Activated naive CD8-positive, alpha-beta T cell treated with anti-CD3 and anti-CD28 coated beads for 36 hours (primary cell): ENCODE measurements around the gene CDC25C. TPM values are rescaled to one million over a fixed set of nuclear protein-coding genes. Genes with fewer than 3 reads are reported as not detected.
"Not testable (repeated sequence)": the region's sequence is repeated elsewhere in the genome, so short reads cannot be mapped to it uniquely, and the experiment has no call there.

ENCODE experiments used
- DNase-seq: peaks from one replicate; pipeline ENCODE4 v3.0.0; 2021
- H3K27ac Mint-ChIP-seq: one replicate; pipeline ENCODE4 v1.8.0; 2022; ENCODE audit warnings: mild to moderate bottlenecking, moderate library complexity, mixed read lengths
- H3K27me3 Mint-ChIP-seq: one replicate; pipeline ENCODE4 v1.8.0; 2022; ENCODE audit warnings: mild to moderate bottlenecking, mixed read lengths
- H3K36me3 Mint-ChIP-seq: one replicate; pipeline ENCODE4 v1.8.0; 2021; ENCODE audit warnings: mild to moderate bottlenecking, mixed read lengths
- H3K4me1 Mint-ChIP-seq: one replicate; pipeline ENCODE4 v1.8.0; 2021; ENCODE audit warnings: mixed read lengths
- H3K4me3 Mint-ChIP-seq: one replicate; pipeline ENCODE4 v1.8.0; 2022; ENCODE audit warnings: mild to moderate bottlenecking, moderate library complexity, mixed read lengths
- H3K9me3 Mint-ChIP-seq: one replicate; pipeline ENCODE4 v1.8.0; 2022; ENCODE audit warnings: mixed read lengths
- total RNA-seq, 2 experiments: library from RNA; stranded (reverse); gene quantifications; one replicate each; pipeline ENCODE4 v1.2.3, GENCODE V29; 2021

The CDC25C gene
- total RNA-seq, 2 experiments from 2014 or later, result 8.4 to 8.7 TPM

DNA sequence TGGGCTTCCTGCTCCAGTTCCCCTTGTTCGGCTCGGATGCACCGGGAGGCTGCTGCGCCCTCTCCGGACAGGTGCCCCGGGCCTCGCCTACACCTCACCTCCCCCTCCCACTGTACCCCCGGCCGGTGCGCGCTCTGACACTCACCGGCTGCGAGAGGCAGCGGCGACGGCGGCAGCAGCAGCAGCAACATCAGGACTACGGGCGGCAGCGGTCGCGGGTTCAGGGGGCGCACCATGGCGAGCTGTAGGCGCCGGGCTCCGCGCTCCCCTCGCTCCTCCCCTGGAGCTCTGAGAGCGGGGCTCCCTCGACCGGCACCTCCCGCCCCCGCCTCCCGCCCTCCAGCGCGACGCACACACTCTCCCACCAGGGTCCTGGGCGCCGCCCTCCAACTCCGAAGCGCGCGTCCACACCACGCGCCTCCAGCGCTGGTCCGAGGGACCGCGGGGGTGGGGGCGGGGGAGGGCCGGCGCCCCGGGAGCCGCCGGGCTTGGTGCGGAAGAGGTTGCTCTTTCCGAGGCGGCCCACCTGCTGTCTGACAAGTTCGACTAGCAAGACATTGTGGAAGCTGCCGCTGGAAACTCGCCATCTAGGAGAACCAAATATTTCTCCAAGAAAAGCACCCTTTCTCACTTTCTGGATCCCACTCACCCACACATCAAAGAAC is 57.3 kb downstream of the CDC25C start, which contains the start of gene GFRA3:
Gene GFRA3, minus strand, starts transcription at position 433 of the 665 bp plus-strand sequence. Its CDS starts 197 bp downstream, at position 236.
- H3K4me1 Mint-ChIP-seq, result peaks cover 13% of the 10 kb centered on the region
- peak within 1 kb of the TSS; percentile 63 for H3K4me3 Mint-ChIP-seq
- H3K27me3 Mint-ChIP-seq, result peaks cover 54% of the 10 kb centered on the region
- no peaks in the 10 kb centered on the region for H3K9me3 Mint-ChIP-seq
- H3K36me3 Mint-ChIP-seq, result no peaks in the 10 kb centered on the region
- peak; percentile 39 for DNase-seq
- no peak within 1 kb of the TSS for H3K27ac Mint-ChIP-seq

DNA sequence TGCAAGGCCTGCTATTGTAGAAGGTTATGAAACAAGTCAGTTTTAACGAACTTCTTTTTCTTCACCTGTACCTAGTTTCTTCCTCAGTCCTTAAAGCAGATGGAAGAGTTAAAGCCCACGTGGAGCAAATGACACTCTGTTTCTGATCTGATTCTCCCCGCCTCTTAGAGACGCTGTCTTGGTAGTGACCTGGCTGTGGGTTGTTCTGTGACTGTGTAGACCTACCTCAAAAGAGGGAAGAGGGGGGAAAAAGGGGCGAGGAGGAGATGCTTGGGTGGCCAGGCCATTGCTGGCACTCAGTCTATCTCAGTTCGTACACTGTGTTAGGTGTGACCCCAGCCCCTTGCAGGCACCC is 57.8 kb downstream of the CDC25C start:
- DNase-seq, result no peak
- Mint-ChIP-seq H3K4me1 (peaks cover 13% of the 10 kb centered on the region), H3K9me3 (no peaks in the 10 kb centered on the region), H3K27ac (no peak overlapping the region), H3K36me3 (no peaks in the 10 kb centered on the region), H3K4me3 (peak overlapping the region; percentile 49), H3K27me3 (peaks cover 57% of the 10 kb centered on the region)

DNA sequence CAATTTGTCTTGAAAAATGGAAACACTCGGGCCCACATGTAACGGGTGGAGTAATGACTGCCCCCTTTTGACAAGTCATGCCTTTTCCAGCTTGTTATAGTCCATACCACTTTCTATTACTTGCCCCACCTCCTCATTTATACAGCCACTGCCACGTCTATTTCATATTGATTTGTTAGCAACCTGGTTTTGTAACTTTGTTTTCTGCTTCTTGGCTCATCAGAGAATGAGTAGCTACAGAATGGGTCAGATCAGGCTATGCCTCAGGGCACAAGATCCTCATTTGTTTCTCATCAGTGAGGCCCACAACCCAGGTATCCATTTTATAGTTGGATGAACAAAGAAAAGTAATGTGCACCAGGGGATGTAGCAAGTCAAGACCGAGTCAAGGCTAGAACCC is 58.9 kb downstream of the CDC25C start:
- peaks cover 13% of the 10 kb centered on the region for H3K4me1 Mint-ChIP-seq
- peaks cover 64% of the 10 kb centered on the region for H3K27me3 Mint-ChIP-seq
- H3K27ac Mint-ChIP-seq, result no peak overlapping the region

DNA sequence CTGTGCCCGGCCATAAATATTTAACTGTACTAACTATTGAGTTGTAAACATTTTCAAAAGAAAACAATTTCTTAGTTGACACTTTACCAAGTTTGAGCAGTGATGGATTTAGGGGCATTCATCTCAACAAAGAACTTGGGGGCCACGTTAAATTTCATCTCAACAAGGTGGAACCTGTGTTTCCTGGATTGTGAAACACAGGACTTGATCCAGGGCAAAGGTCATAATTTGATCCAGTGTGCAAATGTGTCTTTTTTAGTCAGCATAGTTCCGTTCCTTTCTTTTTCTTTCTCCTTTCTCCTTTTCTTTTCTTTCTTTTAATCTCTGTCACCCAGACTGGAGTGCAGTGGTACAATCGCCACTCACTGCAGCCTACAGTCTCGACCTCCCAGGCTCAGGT is 60.3 kb downstream of the CDC25C start:
- no peak for DNase-seq
- Mint-ChIP-seq H3K4me3 (no peak overlapping the region), H3K36me3 (no peaks in the 10 kb centered on the region), H3K9me3 (no peaks in the 10 kb centered on the region), H3K27ac (no peak overlapping the region), H3K4me1 (peaks cover 13% of the 10 kb centered on the region), H3K27me3 (peaks cover 57% of the 10 kb centered on the region)

More for the DNA sequence above, 58.9 kb downstream of the CDC25C start:
- Mint-ChIP-seq H3K36me3 (no peaks in the 10 kb centered on the region), H3K9me3 (no peaks in the 10 kb centered on the region), H3K4me3 (no peak overlapping the region)
- no peak for DNase-seq

DNA sequence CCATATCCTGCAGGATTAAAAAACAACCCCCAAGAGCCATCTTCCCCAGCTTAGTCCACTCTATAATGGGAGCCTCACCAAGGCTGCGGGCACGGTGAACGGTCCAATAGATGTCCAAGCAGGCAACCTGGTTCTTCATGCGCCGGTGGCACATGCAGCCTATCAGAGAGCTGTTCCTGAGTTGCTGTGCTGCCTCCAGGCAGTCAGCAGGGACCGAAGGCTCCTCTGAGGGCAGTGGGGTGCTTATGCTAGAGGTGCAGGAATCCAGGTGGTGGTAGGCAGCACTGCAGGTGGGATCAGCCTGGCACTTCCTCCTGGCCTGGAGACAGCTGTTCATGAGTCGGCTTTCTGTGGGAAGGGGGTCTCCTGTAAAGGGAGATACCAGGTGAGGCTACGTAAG is 67.4 kb downstream of the CDC25C start:
- Mint-ChIP-seq H3K4me1 (no peaks in the 10 kb centered on the region), H3K36me3 (no peaks in the 10 kb centered on the region), H3K4me3 (no peak overlapping the region)

DNA sequence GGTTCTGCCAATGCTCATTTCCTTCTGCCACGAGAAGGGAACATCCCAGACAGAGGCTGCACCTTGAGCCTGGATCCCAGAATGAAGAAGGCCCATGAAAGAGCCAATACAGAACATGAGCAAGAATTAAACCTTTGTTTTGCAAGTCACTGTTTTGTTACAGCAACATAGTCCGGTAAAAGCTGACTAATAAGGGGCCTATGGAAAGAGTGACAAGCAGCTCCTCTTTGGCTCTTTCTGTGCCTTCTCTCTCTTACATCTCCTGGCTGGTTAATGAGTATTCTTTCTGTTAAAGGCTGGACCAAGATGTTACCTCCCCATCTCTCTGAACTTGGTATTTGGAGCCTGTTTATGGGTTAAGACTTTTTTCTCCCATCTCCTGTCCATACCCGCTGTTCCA is 68.0 kb downstream of the CDC25C start:
- no peak overlapping the region for H3K27ac Mint-ChIP-seq
- H3K9me3 Mint-ChIP-seq, result no peaks in the 10 kb centered on the region
- H3K27me3 Mint-ChIP-seq, result peaks cover 14% of the 10 kb centered on the region
- H3K4me3 Mint-ChIP-seq, result no peak overlapping the region
- no peak for DNase-seq
- no peaks in the 10 kb centered on the region for H3K4me1 Mint-ChIP-seq
- H3K36me3 Mint-ChIP-seq, result no peaks in the 10 kb centered on the region

More for the DNA sequence above, 67.4 kb downstream of the CDC25C start:
- Mint-ChIP-seq H3K9me3 (no peaks in the 10 kb centered on the region), H3K27me3 (peaks cover 18% of the 10 kb centered on the region), H3K27ac (no peak overlapping the region)
- DNase-seq, result no peak

DNA sequence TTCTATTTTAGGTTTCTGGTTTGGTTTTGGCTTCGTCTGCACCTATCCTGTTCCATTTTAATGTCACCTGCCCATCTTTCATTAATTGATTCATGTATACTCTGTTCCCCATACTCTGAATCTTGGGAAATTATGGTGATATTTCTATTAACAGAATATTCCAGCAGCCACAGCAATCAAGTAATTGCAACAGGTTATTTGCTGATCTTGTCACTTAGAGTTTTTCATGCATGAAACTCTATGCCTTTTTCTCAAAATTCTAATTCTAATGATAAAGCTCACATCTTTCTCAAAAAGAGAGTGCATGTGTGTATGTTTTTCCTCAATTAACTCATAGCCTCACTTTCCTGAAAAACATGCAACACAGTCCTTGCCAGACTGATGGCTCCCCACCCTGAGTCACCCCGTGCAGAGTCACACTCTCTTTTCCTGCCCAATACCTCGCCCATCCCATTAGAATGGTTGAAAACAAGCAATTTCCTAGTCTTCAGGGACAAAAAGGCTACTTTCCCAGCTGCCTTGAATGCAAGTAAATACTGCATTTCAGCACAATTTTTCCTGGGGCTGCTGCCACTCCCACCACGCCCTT is 72.8 kb downstream of the CDC25C start:
- Mint-ChIP-seq H3K4me1 (no peaks in the 10 kb centered on the region), H3K27ac (no peak overlapping the region), H3K9me3 (no peaks in the 10 kb centered on the region), H3K36me3 (no peaks in the 10 kb centered on the region), H3K4me3 (no peak overlapping the region), H3K27me3 (no peaks in the 10 kb centered on the region)
- no peak for DNase-seq

DNA sequence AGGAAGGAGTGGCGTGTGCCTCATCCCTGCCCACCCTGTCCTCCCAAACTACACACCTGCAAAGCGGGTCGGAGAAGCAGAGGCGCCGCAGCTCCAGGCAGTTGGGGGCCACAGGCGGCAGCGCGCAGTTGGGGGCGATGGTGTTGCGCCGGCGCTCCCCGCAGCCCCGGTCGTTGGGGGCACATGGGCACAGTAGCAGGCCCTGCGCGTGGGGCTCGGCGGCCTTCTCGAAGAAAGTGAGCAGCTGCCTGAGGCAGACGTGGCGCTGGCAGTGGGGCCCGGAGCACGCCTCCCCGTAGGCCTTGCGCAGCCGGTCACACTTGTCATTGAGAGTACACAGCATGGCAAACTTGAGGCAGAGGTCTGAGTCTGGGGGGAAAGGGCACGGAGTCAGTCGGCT is 74.0 kb downstream of the CDC25C start:
- DNase-seq, result no peak
- Mint-ChIP-seq H3K4me1 (no peaks in the 10 kb centered on the region), H3K9me3 (no peaks in the 10 kb centered on the region), H3K27ac (no peak overlapping the region), H3K36me3 (no peaks in the 10 kb centered on the region), H3K4me3 (no peak overlapping the region), H3K27me3 (no peaks in the 10 kb centered on the region)

DNA sequence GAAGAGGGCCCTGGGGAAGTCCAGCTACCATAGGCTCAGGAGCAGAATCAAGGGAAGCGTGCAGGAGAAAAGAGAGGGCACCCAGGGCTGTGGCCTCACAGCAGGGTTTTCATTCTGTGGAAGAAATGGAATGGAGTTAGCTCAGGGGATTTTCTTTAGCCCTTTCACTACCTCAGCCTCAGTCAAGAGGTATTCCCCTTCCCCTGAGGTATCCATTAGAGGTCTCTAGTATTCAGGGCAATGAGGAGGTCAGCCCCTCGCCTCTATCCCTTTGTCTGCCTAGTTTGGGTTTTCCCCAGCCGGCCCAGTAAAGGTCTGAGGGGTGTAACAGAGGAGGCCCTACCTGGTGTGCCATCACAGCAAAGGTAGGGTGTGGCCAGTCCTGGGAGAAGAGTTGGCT is 78.7 kb downstream of the CDC25C start:
- no peaks in the 10 kb centered on the region for H3K36me3 Mint-ChIP-seq
- H3K27ac Mint-ChIP-seq, result no peak overlapping the region
- H3K9me3 Mint-ChIP-seq, result no peaks in the 10 kb centered on the region
- H3K27me3 Mint-ChIP-seq, result no peaks in the 10 kb centered on the region
- H3K4me1 Mint-ChIP-seq, result no peaks in the 10 kb centered on the region
- H3K4me3 Mint-ChIP-seq, result no peak overlapping the region
- DNase-seq, result no peak

DNA sequence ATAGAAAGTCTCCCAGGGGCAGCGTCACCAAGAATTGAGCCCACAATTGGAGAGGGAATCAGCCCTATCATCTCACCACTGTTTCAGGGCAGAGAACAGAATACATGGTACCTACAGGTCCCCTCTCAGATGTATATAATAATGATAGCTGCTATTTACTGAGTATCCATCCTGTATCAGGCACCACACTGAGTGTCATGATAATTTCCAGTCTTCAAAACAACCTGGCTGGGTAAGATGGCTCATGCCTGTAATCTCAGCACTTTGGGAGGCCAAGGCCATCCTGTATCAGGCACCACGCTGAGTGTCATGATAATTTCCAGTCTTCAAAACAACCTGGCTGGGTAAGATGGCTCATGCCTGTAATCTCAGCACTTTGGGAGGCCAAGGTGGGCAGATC is 83.8 kb downstream of the CDC25C start:
- H3K27me3 Mint-ChIP-seq, result peaks cover 18% of the 10 kb centered on the region
- not testable (repeated sequence) for DNase-seq, H3K36me3 Mint-ChIP-seq, H3K4me1 Mint-ChIP-seq, H3K27ac Mint-ChIP-seq, H3K9me3 Mint-ChIP-seq, H3K4me3 Mint-ChIP-seq

DNA sequence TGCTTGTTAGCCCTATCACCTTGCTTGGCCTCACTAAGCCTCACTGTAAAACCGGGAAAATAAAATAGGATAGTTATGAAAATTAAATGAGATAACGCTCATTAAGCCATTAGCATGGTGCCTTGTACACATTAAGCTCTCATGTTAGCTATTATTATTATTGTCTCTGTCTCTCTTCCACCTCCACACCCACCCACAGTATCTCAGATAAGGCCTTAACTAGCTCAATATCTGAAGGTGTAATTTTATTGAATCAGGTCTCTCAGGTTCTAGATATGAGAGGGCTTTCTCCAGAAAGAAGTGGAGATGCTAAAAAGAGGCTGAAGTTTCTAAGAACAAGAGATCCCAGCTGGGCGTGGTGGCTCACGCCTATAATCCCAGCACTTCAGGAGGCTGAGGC is 84.8 kb downstream of the CDC25C start:
- H3K4me1 Mint-ChIP-seq, result peaks cover 2% of the 10 kb centered on the region
- H3K27ac Mint-ChIP-seq, result no peak overlapping the region
- no peak for DNase-seq
- peaks cover 26% of the 10 kb centered on the region for H3K27me3 Mint-ChIP-seq
- no peak overlapping the region for H3K4me3 Mint-ChIP-seq
- H3K9me3 Mint-ChIP-seq, result no peaks in the 10 kb centered on the region
- no peaks in the 10 kb centered on the region for H3K36me3 Mint-ChIP-seq

DNA sequence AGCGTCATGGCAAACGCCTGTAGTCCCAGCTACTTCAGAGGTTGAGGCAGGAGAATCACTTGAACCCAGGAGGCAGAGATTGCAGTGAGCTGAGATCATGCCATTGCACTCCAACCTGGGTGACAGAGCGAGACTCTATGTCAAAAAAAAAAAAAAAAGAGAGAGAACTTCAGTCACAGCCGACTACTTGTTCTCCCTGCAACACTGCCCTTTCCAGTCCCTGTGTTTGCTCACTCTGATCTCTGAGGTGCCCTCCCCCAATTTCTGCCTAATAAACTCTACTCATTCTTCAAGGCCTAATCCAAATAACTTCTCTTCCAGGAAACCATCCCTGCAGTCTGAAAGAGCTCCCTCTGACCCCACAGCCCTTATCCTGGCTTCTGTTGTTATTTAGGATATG is 85.3 kb downstream of the CDC25C start:
- DNase-seq, result no peak
- Mint-ChIP-seq H3K27me3 (peaks cover 29% of the 10 kb centered on the region), H3K9me3 (no peaks in the 10 kb centered on the region), H3K36me3 (no peaks in the 10 kb centered on the region), H3K4me3 (no peak overlapping the region), H3K27ac (no peak overlapping the region), H3K4me1 (peaks cover 3% of the 10 kb centered on the region)

DNA sequence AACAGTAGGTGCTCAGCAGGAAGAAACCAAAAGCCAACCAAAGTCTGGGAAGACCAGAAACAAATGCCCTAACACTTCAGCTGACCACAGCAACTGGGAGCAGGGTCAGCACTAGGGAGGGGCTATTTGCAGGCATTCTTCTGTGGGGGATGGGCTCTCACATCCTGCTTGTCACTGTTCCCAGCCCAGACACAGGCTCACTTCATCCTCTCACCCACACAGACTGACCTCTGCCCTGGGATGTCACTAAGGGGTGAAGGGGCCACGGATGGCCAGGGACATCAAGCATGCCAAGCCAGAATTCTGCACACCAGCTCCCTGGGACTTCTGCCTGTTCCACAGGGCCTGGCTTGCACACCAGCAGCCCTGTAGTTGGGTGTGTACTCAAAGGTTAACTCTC is 85.9 kb downstream of the CDC25C start:
- no peak overlapping the region for H3K4me3 Mint-ChIP-seq
- no peaks in the 10 kb centered on the region for H3K9me3 Mint-ChIP-seq
- no peak for DNase-seq
- H3K4me1 Mint-ChIP-seq, result peaks cover 10% of the 10 kb centered on the region
- H3K27me3 Mint-ChIP-seq, result peaks cover 35% of the 10 kb centered on the region
- no peak overlapping the region for H3K27ac Mint-ChIP-seq
- H3K36me3 Mint-ChIP-seq, result no peaks in the 10 kb centered on the region

DNA sequence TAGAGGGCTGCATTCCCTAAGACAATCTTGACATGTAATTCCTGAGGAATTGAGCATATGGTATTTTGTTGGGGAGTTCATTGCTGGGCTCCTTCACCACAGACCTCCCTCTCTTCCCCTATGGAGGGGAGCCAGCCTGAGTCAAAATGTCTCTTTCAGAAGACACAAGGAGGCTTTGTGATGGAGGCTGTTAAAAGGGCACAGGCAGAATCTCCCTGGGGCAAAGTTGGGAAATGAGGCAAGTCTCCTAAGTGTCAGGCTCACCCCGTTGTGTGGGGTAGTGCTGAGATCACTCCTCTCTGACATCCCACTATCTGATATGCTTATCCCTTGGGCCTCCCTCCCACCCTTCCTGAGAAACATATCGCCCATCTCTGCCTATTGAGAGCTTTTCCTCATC is 87.8 kb downstream of the CDC25C start:
- H3K4me3 Mint-ChIP-seq, result no peak overlapping the region
- no peak for DNase-seq
- H3K9me3 Mint-ChIP-seq, result no peaks in the 10 kb centered on the region
- no peaks in the 10 kb centered on the region for H3K36me3 Mint-ChIP-seq
- peaks cover 51% of the 10 kb centered on the region for H3K27me3 Mint-ChIP-seq
- no peak overlapping the region for H3K27ac Mint-ChIP-seq
- peaks cover 13% of the 10 kb centered on the region for H3K4me1 Mint-ChIP-seq

DNA sequence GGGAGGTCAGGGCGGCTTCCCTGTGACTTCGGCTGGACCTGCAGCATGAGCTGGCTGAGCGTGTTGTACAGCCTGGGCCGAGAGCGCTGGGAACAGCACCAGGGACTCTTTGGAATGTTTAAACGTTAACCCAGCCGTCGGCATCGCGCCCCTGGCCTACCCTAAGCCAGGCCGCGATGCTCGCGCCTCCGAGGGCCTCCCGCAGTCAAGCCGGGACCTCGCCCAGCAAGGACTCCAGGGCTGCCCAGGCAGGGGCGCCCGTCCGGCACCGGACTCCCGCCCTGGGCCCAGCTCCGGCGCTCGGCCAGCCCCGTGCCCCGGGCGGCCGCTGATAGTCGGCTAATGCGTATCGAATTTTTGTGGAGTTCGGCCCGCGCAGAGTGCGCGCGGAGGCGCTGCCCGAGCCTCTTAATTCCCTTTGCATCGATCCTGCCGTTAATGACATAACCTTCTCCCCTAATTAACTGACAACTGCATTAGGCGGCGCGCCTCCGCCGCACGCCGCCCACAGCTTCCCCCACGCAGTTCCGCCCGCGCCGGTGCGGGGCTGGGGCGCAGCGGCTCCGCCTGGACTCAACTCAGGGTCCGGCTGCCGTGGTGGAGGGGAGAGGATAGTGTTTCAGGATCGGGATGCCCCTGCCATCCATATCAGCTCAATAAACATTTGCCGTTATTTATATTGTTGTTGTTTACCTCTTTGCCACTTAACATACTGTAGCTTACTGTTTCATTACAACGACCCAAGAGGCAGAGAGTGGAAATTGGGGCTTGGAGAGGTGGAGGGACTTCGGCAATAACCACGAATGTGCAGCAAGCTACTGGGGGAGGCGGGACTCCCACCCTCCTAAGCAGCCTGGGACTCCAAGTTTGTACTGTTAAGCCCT is 89.7 kb downstream of the CDC25C start:
- no peak for DNase-seq
- H3K27me3 Mint-ChIP-seq, result peaks cover 55% of the 10 kb centered on the region

More for the DNA sequence above, 89.7 kb downstream of the CDC25C start:
- peaks cover 13% of the 10 kb centered on the region for H3K4me1 Mint-ChIP-seq
- H3K9me3 Mint-ChIP-seq, result no peaks in the 10 kb centered on the region
- peak overlapping the region; percentile 8 for H3K4me3 Mint-ChIP-seq
- H3K36me3 Mint-ChIP-seq, result no peaks in the 10 kb centered on the region
- H3K27ac Mint-ChIP-seq, result no peak overlapping the region
